GM18907 (cell line): Measurements from ENCODE around the gene RPTOR.
A peak's percentile ranks its signal among the peaks of the same experiment; 100 is the strongest.

Source experiments
- ATAC-seq: cut with Tn5 transposase; IDR thresholded peaks from one replicate; pipeline ENCODE4 v1.9.1; 2021; ENCODE audit warnings: mild to moderate bottlenecking, moderate library complexity; ENCODE audit not compliant: unreplicated experiment

RPTOR gene

DNA sequence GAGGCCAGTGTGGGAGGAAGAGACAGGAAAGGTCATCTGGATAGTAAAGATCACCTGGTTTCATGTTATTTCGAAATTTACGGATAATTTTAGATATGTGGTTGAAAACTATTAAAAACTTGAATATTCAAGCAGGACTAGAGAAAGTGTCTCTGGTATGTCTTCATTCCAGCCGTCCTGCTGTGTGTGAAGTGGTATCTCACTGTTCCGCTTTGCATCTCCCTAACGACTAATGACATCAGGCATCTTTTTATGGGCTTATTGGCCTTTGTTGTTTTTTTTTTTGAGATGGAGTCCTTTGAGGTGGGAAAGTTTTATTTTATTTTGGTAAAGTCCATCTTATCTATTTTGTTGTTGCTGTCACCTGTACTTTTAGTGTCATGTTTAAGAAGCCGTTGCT lies 232.6 kb downstream of the RPTOR start:
- no peak for ATAC-seq

- ATAC-seq, result no peak
Observed at GRCh38 chr17:80778716-80779115, 234.1 kb downstream of the RPTOR start.

DNA sequence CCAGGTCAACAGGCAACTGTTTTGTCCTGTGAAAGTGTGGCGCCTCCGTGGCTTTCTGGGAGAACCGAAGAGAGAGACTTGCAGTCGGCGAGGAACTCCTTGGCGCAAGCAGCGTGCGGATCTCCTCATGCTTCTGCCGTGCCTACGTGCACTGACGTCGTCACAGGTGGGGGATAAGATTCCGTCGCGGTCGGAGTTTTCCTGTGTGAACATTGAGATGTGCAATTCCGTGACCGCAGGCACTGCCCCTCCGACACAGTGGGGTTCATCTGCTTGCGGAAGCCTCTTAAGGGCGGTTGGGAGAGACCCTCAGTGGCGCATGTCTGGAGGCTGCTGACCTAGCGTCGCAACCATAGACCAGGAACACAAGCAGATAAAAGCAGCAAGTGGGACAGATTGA lies 234.7 kb downstream of the RPTOR start:
- ATAC-seq, result no peak

DNA sequence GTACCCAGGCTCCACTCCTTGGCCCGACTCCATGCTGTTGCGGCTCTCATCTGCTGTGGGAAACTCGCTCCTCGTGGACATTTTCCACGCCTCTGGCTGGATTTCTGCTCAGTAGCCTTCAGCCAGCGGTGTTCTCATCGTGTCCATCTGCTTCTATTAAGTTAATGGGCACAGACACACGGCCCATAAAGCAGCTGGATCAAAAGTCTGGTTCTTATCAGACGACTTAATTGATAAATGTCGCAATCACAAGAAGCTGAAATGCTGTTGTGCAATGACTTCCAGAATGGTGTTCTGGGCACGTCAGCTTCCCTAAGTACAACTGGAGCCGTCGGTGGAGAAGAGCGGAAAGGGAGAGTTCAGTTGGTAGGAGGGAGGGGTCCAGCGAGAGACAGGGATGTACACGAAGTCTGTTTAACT lies 235.3 kb downstream of the RPTOR start:
- no peak for ATAC-seq

GRCh38 chr17:80780381-80781198 lies 236.0 kb downstream of the RPTOR start:
- no peak for ATAC-seq

- ATAC-seq, result no peak
Observed at GRCh38 chr17:80781211-80781610, 236.6 kb downstream of the RPTOR start.

DNA sequence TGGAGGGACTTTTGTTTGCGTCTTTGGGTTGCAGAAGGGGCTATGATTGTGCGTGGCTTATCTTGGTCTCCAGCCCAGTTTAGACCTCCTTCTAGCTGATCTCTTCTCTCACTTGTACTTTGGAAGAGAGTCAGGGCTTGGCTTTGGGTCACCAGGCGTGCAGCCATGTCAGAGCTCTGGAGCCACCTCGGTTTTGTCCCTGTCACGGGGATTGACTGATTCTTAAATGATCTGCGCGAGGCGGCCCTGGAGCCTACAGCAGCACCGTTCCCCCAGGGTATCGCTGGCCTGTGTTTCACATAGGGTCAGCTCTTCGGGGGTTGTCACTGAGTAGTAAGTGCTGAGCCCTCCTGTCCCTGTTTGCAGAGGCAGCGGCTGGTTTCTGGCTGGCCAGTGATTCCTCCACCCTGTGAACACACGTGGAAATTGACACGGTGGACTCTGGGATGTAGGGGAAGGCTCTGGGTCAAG lies 237.2 kb downstream of the RPTOR start:
- ATAC-seq, result no peak

DNA sequence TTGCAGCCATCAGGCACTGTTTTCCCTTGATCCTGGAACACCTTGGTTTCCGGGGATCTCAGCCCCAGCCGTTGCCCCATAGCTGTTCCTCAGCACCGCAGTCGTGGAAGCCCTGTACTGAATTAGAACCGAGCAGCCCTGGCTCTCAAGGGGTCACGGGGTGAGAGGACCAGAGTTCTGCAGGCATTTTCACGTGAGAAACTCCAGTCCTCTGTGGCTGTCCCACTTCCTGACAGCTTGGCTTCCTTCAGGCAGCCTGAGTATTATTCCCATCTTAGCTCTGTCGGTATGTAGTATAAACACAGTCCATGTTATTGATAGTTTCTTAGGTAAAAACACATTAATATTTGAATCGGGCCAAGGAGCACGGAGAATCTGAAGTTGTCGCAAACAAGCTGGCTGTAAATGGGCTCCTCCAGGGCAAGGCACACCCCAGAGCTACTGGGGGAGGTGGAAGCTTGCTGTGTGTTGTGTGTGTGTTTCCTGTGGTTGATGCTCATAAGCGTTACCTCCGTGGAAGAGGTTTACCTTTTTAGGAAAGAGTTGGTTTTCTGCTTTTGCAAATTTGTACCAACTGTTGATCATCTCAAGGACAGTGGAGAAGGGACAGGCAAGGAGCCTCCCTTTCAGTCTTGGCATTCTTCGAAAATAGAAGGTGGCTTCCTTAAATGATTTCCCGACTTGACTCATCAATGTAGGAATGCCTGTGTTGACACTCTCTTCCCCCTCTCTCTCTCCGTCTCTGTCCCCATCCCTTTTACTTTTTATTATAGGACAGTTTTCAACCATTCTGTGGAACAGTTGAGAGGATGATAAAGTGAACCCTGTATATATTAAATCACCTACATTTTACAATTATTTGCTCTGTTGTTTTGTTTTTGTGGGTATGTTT lies 238.1 kb downstream of the RPTOR start:
- no peak for ATAC-seq

- no peak for ATAC-seq
Observed at GRCh38 chr17:80783486-80783885, 238.8 kb downstream of the RPTOR start.

DNA sequence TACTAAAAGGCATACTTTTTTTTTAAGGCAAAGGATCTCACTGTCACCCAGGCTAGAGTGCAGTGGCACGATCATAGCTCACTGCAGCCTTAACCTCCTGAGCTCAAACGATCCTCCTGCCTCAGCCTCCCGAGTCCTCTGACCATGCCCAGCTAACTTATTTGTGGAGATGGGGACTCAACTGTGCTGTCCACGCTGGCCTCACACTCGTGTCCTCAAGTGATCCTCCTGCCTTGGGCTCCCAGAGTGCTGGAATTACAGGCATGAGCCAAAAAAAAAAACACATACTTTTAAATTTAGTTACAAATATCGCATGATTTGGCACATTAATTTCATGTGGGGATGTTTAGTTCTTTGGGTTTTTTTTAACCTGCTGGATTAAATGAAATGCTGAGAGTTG lies 239.3 kb downstream of the RPTOR start:
- ATAC-seq, result no peak

- ATAC-seq, result no peak
Observed at GRCh38 chr17:80785477-80786178, 241.0 kb downstream of the RPTOR start.

- no peak for ATAC-seq
Observed at GRCh38 chr17:80786470-80786869, 241.8 kb downstream of the RPTOR start.

DNA sequence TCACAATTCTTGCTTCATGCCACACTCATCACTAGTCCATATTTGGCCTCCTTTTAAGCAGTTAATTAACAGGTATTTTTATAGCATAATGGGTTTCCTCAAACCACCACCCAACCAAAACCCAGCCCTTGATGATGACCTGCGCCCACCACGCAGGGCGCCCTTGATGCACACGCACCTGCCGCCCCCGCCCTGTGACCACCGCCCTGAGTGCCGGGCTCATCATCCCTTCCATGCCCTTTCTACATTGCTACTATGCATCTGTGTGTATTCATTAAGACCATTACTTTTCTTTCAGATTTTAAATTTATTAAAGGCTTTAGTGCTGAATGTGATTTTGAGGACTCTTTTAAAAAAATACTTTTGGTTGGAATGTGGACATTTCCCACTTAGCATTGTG lies 242.2 kb downstream of the RPTOR start:
- no peak for ATAC-seq

- ATAC-seq, result no peak
Observed at GRCh38 chr17:80787881-80788280, 243.2 kb downstream of the RPTOR start.

DNA sequence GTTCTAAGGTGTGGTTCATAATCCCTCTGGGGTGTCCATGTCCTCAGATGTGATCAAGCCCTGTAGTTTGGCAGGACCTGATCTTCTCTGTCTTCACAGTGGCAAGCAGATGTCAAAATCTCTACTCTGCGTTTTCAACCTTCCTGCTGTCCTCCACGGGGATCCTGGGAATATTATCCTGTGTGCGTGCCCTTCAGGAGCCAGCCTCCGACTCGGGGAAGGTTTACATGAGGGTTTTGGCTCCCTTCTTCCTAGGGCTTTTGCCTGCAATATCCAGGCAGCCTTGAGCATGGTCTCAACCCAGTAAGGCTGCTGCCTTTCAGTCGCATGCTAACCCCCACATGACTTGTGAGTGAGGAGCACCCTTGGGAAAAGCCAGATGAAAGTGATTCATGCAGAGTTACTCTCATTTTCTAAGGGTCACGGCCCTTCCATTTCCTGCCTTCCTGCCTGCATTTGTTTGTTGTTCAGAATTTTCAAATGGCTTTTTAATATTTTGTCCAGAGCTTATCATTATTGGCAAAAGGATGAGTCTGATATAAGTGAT lies 244.8 kb downstream of the RPTOR start:
- ATAC-seq, result peak; percentile 51

DNA sequence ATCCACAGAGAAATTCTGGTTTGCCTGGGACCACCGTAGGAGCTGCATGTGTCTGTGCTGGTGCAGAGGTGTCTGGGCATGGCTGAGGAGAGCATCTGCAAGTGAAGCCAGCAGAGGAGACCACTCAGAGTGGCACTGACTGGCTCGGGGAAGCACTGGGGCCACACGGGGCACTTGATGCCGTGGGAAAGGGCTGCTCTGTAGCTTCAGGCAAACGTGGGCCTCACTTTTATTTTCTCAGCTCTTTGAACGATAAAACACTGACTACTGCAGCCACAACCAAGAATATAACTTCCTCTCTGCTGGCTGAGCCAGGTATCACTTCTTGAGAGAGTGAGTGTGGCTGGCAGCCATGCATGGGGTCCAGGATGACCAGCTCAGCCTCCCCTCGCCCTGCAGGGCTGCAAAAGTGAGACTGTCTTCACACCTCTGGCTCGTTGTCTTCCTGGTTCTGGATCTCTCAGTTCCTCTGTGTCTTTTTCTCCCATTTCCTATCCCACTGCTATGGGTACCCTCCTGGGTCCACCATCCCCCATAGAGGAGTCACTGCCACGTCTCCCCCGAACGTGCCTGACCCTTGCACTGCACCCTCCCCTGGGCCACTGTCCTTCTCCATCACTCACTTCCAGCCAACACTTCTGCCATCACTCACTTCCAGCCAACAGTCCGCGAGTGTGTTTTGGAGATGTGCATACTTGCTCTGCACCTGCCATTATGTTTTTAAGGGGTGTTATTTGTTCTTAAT lies 245.6 kb downstream of the RPTOR start:
- peak; percentile 57 for ATAC-seq

DNA sequence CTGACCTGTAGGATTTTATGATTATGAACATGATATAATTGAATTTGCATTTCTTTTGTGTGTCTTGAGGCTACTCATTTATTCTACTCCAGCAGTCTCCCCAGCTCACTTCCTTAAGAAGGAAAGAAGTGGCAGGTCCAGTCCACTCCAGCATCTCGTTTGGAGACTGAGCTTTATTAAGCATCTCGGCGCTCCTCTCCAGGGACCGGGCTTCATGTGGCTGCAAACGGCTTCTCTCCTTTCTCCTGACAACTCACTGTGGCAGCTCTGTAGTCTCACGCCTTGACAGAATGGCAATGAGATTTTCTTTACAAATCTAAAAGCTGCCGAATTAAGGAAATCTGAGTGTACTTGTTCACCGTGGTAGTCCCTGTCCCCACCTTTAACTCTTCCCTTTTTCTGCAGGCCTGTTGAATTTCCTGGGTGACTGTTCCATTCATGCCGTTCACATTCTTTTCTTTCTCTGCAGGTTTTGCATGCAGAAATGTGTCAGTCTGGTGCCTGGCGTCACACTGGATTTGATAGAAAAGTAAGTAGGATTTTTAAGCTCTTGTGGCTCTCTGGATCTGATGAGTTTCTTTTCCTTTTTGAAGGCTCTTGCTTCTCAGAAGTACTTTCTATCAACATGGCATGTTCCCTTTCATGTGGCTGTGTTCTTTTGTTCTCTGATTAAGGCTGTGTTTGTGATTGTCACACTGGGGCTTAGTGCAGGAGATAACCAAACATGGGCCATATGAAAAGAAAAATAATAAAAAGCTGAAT lies 246.5 kb downstream of the RPTOR start:
- no peak for ATAC-seq

- ATAC-seq, result no peak
Observed at GRCh38 chr17:80791758-80792284, 247.2 kb downstream of the RPTOR start.

GRCh38 chr17:80792373-80792781 lies 247.7 kb downstream of the RPTOR start:
- no peak for ATAC-seq
